HepG2 (cell line): ENCODE data around the gene THRB. TPM values are rescaled to one million over a fixed set of nuclear protein-coding genes. Genes with fewer than 3 reads are reported as not detected.

Experiments
- ATAC-seq: fragments of 200-7000 bp; cut with Tn5 transposase; 3 replicates; pipeline ENCODE4 v1.9.1; 2020; ENCODE audit warnings: mild to moderate bottlenecking, moderate library complexity
- BruUV-seq: library from RNA; stranded (reverse); fragments of 400-500 nt; replicated peaks from 2 replicates; lab custom pipeline; 2021; lab: Mats Ljungman, UMichigan
- CTCF ChIA-PET: fragments of 300-600 bp; formaldehyde crosslinking; extraction: SDS; loops from one replicate; lab custom pipeline; 2021; ENCODE audit warnings: low total read pairs, inconsistent platforms, low intra/inter-chr PET ratio; lab: Yijun Ruan, JAX
- POLR2A ChIA-PET: fragments of 350-600 bp; sonication (Branson Sonifier 250); formaldehyde crosslinking; loops from one replicate; lab custom pipeline; 2020; ENCODE audit warnings: antibody characterized with exemption, inconsistent platforms; lab: Yijun Ruan, JAX
- DNase-seq: peaks from one replicate; pipeline ENCODE4 v3.0.0-alpha.2; 2015; ENCODE audit warnings: low spot score
- FAIRE-seq: peaks from 3 replicates; lab custom pipeline; 2011; peaks lifted over from hg19 to GRCh38; lab: Jason Lieb, UNC
- H2AFZ ChIP-seq: one replicate; pipeline ENCODE4 v1.6.1; 2011; ENCODE audit warnings: low read length, inconsistent platforms
- H3K27ac ChIP-seq: fragments of 300-600 bp; 3 replicates; pipeline ENCODE4 v1.8.0; 2011; ENCODE audit warnings: mixed run types, mild to moderate bottlenecking, mixed read lengths, low read length, inconsistent platforms; ENCODE audit not compliant: insufficient read depth; ENCODE audit errors: extremely low read length
- H3K27me3 ChIP-seq, 2 experiments: fragments of 200-600 bp in 1 of 2; 2 replicates in 1 of 2; 3 replicates in 1 of 2; pipeline versions ENCODE4 v1.6.0 to v1.8.0; 2011; ENCODE audit warnings: low read length in 2 of 2, mild to moderate bottlenecking in 2 of 2, moderate library complexity in 2 of 2, inconsistent platforms in 1 of 2; ENCODE audit not compliant: insufficient read depth in 2 of 2, control insufficient read depth in 1 of 2
- H3K36me3 ChIP-seq, 2 experiments: fragments of 200-600 bp in 1 of 2; replicated peaks in 1 of 2; 2 replicates in 1 of 2; 3 replicates in 1 of 2; pipeline versions ENCODE4 v1.5.1 to v1.8.0; 2011; ENCODE audit warnings: low read length in 2 of 2, inconsistent platforms in 1 of 2; ENCODE audit not compliant: insufficient read depth in 2 of 2, control insufficient read depth in 1 of 2
- H3K4me1 ChIP-seq: 2 replicates; pipeline ENCODE4 v1.5.1; 2012; ENCODE audit warnings: low read length, inconsistent platforms; ENCODE audit not compliant: insufficient read depth
- H3K4me2 ChIP-seq: 2 replicates; pipeline ENCODE4 v1.6.0; 2011; ENCODE audit warnings: low read depth, low read length, inconsistent platforms
- H3K4me3 ChIP-seq, 3 experiments: fragments of 200-600 bp in 1 of 3; sonication (generic), shearing (Covaris generic) in 1 of 3; replicated peaks in 1 of 3; 2 replicates each; pipeline ENCODE4 v1.5.1; 2011 to 2016; ENCODE audit warnings: low read length in 3 of 3, inconsistent platforms in 2 of 3, low read depth in 2 of 3, mild to moderate bottlenecking in 2 of 3, control low read depth in 1 of 3, mixed read lengths in 1 of 3; ENCODE audit not compliant: insufficient read depth in 1 of 3
- H3K79me2 ChIP-seq: one replicate; pipeline ENCODE4 v1.6.1; 2011; ENCODE audit warnings: low read length, inconsistent platforms; ENCODE audit not compliant: insufficient read depth
- H3K9ac ChIP-seq: 2 replicates; pipeline ENCODE4 v1.6.0; 2011; ENCODE audit warnings: mild to moderate bottlenecking, low read depth, low read length, inconsistent platforms; ENCODE audit not compliant: insufficient read depth
- H3K9me3 ChIP-seq: 2 replicates; pipeline ENCODE4 v1.5.1; 2012; ENCODE audit warnings: mild to moderate bottlenecking, low read length
- H4K20me1 ChIP-seq: 2 replicates; pipeline ENCODE4 v1.6.0; 2011; ENCODE audit warnings: inconsistent platforms, mild to moderate bottlenecking, low read length, moderate library complexity; ENCODE audit not compliant: insufficient read depth
- AHR ChIP-seq: IDR thresholded peaks from 2 replicates; pipeline ENCODE4 v1.6.1; 2018; ENCODE audit warnings: missing genetic modification reagents, missing compliant biosample characterization
- BHLHE40 ChIP-seq: IDR thresholded peaks from 2 replicates; pipeline ENCODE4 v1.6.1; 2011; ENCODE audit warnings: low read length, improper control_type of control experiment
- HNF1B ChIP-seq: sonication (generic); formaldehyde crosslinking; IDR thresholded peaks from 2 replicates; pipeline ENCODE4 v1.5.1; 2020; ENCODE audit warnings: mild to moderate bottlenecking, moderate library complexity, missing genetic modification reagents
- KLF11 ChIP-seq: IDR thresholded peaks from 2 replicates; pipeline ENCODE4 v1.6.1; 2016; ENCODE audit warnings: missing compliant biosample characterization
- NCOA5 ChIP-seq: sonication (generic); formaldehyde crosslinking; IDR thresholded peaks from 2 replicates; pipeline ENCODE4 v1.4.0; 2020; ENCODE audit warnings: missing genetic modification reagents
- NFE2 ChIP-seq: sonication (generic); formaldehyde crosslinking; IDR thresholded peaks from 2 replicates; pipeline ENCODE4 v1.4.0; 2020; ENCODE audit warnings: missing genetic modification reagents
- NPAS2 ChIP-seq: sonication (generic); formaldehyde crosslinking; IDR thresholded peaks from 2 replicates; pipeline ENCODE4 v1.8.0; 2022; ENCODE audit warnings: mild to moderate bottlenecking, missing genetic modification reagents, borderline replicate concordance
- PCBP1 ChIP-seq: fragments of 200-400 bp; formaldehyde crosslinking; IDR thresholded peaks from 2 replicates; pipeline ENCODE4 v1.6.1; 2017; ENCODE audit warnings: mild to moderate bottlenecking, low read depth, low read length, borderline replicate concordance
- RBFOX2 ChIP-seq: fragments of 200-400 bp; formaldehyde crosslinking; IDR thresholded peaks from 2 replicates; pipeline ENCODE4 v1.6.1; 2017; ENCODE audit warnings: low read depth, mild to moderate bottlenecking, low read length
- SP1 ChIP-seq, 2 experiments: fragments of 450-650 bp in 1 of 2; sonication (generic) in 1 of 2; formaldehyde crosslinking in 1 of 2; IDR thresholded peaks; 2 replicates each; pipeline versions ENCODE4 v1.4.0 to v1.6.1; 2016 to 2020; ENCODE audit warnings: missing genetic modification reagents in 1 of 2
- SYNCRIP ChIP-seq: fragments of 200-400 bp; formaldehyde crosslinking; IDR thresholded peaks from 2 replicates; pipeline ENCODE4 v1.6.1; 2018; ENCODE audit warnings: mild to moderate bottlenecking, low read depth, low read length; ENCODE audit not compliant: insufficient read depth
- TBP ChIP-seq: sonication (generic); formaldehyde crosslinking; IDR thresholded peaks from 2 replicates; pipeline ENCODE4 v1.5.0; 2020; ENCODE audit warnings: missing genetic modification reagents
- TRIM24 ChIP-seq: sonication (generic); formaldehyde crosslinking; IDR thresholded peaks from 2 replicates; pipeline ENCODE4 v1.8.0; 2022; ENCODE audit warnings: mild to moderate bottlenecking, missing genetic modification reagents
- XRCC5 ChIP-seq: fragments of 200-400 bp; formaldehyde crosslinking; optimal IDR thresholded peaks from 2 replicates; pipeline ENCODE3; 2017; ENCODE audit warnings: mild to moderate bottlenecking, low read length
- ZBTB1 ChIP-seq: sonication (generic); formaldehyde crosslinking; IDR thresholded peaks from 2 replicates; pipeline ENCODE4 v1.4.0; 2020; ENCODE audit warnings: missing genetic modification reagents, borderline replicate concordance
- ZNF530 ChIP-seq: sonication (generic); formaldehyde crosslinking; IDR thresholded peaks from 2 replicates; pipeline ENCODE4 v1.5.0; 2020; ENCODE audit warnings: low read depth, mild to moderate bottlenecking, missing genetic modification reagents
- ZNF556 ChIP-seq: sonication (generic); formaldehyde crosslinking; IDR thresholded peaks from 2 replicates; pipeline ENCODE4 v1.4.0; 2020; ENCODE audit warnings: mild to moderate bottlenecking, missing genetic modification reagents, borderline replicate concordance
- ZNF766 ChIP-seq: sonication (generic); formaldehyde crosslinking; IDR thresholded peaks from 2 replicates; pipeline ENCODE4 v1.5.0; 2020; ENCODE audit warnings: missing genetic modification reagents, borderline replicate concordance
- WGBS: methylation state at CpG from one replicate; pipeline ENCODE4 v1.1.6; 2017; ENCODE audit warnings: low lambda C conversion rate; 5-methylcytosine and 5-hydroxymethylcytosine counted together
- in situ Hi-C: cut with HindIII; loops from 2 replicates; pipeline ENCODE4 v1.10.0; 2017; ENCODE audit warnings: low pct_unique_long_range_greater_than_20kb; ENCODE audit not compliant: extremely low pct_ligation_motif_present
- intact Hi-C: fragments of 100-400 bp; cut with micrococcal nuclease; formaldehyde crosslinking; loops from one replicate; pipeline ENCODE4 v1.10.0; 2022; ENCODE audit not compliant: unreplicated experiment
- polyA plus RNA-seq, 8 experiments: library from polyadenylated mRNA; depleted of rRNA in 3 of 8; stranded (reverse) in 7 of 8; unstranded in 1 of 8; fragments of >200 nt; fragmentation: Illumina TruSeq in 4 of 8; extraction: Trizol in 4 of 8; gene quantifications; 2 replicates each; pipeline versions ENCODE4 v1.2.1 to v1.2.3, GENCODE V29; 2011 to 2016; ENCODE audit warnings: low read depth in 4 of 8, missing spikeins in 1 of 8, mixed read lengths in 1 of 8; ENCODE audit not compliant: insufficient read depth in 1 of 8
- total RNA-seq, 5 experiments: library from RNA; depleted of rRNA; stranded (reverse); fragments of >200 nt; fragmentation: Illumina TruSeq; extraction: Trizol; gene quantifications; 2 replicates each; pipeline ENCODE4 v1.2.3, GENCODE V29; 2016; ENCODE audit warnings: low read depth in 1 of 5
- TF ChIP-seq, protein P1 (sequence below): sonication (generic); formaldehyde crosslinking; IDR thresholded peaks from 2 replicates; pipeline ENCODE4 v1.5.0; 2020; ENCODE audit warnings: missing genetic modification reagents
- TF ChIP-seq, protein P2 (sequence below): sonication (generic); formaldehyde crosslinking; conservative IDR thresholded peaks from 2 replicates; pipeline ENCODE4 v1.4.0; 2020; ENCODE audit warnings: missing genetic modification reagents

Gene THRB
- total and polyA plus RNA-seq, 2 of the 13 experiments (the other 11 are each of a cell fraction or from before 2014, with no cell fraction given): 4.7 to 22.7 TPM

GRCh38 chr3:24245056-24245455 is 249.6 kb downstream of the THRB start:
- Histone ChIP-seq H3K4me1 (peaks cover 10% of the 10 kb centered on the region), H4K20me1 (peaks cover 3% of the 10 kb centered on the region; the same call in 1 of the 2 replicates), H3K4me2 (no peak overlapping the region), H3K4me3 (no peak overlapping the region), H3K9ac (no peak overlapping the region), H3K27me3 (no peaks in the 10 kb centered on the region), H3K9me3 (no peaks in the 10 kb centered on the region), H3K36me3 (no peaks in the 10 kb centered on the region), H3K79me2 (no peaks in the 10 kb centered on the region), H2AFZ (no peak overlapping the region), H3K27ac (no peak overlapping the region)
- no peak for DNase-seq
- in situ Hi-C loops: no loop called here
- BruUV-seq: no TSS peak
- TF ChIP-seq PCBP1: no peak
- TF ChIP-seq ZNF766 (CRISPR knock-in tag): no peak
- no peak for TF ChIP-seq XRCC5
- no peak for TF ChIP-seq NCOA5
- no peak for TF ChIP-seq KLF11
- TF ChIP-seq AHR (CRISPR knock-in tag): no peak
- no peak for TF ChIP-seq NPAS2 (CRISPR knock-in tag)
- TF ChIP-seq NFE2: no peak
- TF ChIP-seq BHLHE40: no peak
- no peak for TF ChIP-seq TRIM24 (CRISPR knock-in tag)
- no peak for TF ChIP-seq ZNF556 (CRISPR knock-in tag)
- no peak for TF ChIP-seq SYNCRIP
- no peak for TF ChIP-seq ZNF530 (CRISPR knock-in tag)
- TF ChIP-seq, protein P1, sequence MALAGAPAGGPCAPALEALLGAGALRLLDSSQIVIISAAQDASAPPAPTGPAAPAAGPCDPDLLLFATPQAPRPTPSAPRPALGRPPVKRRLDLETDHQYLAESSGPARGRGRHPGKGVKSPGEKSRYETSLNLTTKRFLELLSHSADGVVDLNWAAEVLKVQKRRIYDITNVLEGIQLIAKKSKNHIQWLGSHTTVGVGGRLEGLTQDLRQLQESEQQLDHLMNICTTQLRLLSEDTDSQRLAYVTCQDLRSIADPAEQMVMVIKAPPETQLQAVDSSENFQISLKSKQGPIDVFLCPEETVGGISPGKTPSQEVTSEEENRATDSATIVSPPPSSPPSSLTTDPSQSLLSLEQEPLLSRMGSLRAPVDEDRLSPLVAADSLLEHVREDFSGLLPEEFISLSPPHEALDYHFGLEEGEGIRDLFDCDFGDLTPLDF (CRISPR knock-in tag): no peak
- TF ChIP-seq RBFOX2: no peak
- no peak for TF ChIP-seq TBP (CRISPR knock-in tag)
- no peak for TF ChIP-seq SP1 (IDR thresholded peaks at IDR 0.05)
- no peak for TF ChIP-seq SP1 (CRISPR knock-in tag; IDR thresholded peaks at IDR 0.05)
- TF ChIP-seq ZBTB1 (CRISPR knock-in tag): no peak
- TF ChIP-seq HNF1B (CRISPR knock-in tag): no peak
- TF ChIP-seq, protein P2, sequence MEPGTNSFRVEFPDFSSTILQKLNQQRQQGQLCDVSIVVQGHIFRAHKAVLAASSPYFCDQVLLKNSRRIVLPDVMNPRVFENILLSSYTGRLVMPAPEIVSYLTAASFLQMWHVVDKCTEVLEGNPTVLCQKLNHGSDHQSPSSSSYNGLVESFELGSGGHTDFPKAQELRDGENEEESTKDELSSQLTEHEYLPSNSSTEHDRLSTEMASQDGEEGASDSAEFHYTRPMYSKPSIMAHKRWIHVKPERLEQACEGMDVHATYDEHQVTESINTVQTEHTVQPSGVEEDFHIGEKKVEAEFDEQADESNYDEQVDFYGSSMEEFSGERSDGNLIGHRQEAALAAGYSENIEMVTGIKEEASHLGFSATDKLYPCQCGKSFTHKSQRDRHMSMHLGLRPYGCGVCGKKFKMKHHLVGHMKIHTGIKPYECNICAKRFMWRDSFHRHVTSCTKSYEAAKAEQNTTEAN (CRISPR knock-in tag): no peak
- FAIRE-seq: no peak
- WGBS: 91% methylated on average over 2 of the region's 2 CpGs
- ChIA-PET POLR2A (no interaction called here), CTCF (no interaction called here)
- intact Hi-C loops: no loop called here
- ATAC-seq: no peak
